Measurements from ENCODE around the gene DSG4.

- TF ChIP-seq CTCF (IDR thresholded peaks at IDR 0.05) (no peak), POLR2A (IDR thresholded peaks at IDR 0.05) (no peak)
These were observed 53.0 kb downstream of the DSG4 start for GRCh38 chr18:31429623-31430022.
